NCI-H1417 treated with DMSO at 0.1 percent for 48 hours (cell line): ENCODE results near the gene ZHX3.

Source experiments
- DNase-seq: peaks from one replicate; lab custom pipeline; 2025; lab: John Stamatoyannopoulos, UW

Gene ZHX3

DNA sequence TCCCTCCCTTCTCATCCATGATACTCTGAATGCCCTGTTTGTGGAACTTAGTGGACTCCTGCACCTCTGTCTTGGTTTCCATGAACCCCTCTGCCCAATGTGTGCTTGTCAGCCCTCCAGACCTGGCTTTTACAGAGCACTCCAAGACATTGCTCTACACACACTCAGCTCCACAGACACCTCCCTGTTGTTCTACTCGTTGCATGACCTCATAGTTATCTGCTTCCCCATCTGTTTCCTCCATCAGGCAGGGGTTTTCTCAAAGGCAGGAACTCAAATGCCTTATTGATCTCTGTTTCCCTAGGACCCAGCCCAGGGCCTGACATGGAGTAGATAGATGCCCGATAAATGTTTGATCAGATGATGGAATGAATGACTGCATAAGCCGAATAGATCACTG lies 166.9 kb downstream of the ZHX3 start:
- DNase-seq: no peak

DNA sequence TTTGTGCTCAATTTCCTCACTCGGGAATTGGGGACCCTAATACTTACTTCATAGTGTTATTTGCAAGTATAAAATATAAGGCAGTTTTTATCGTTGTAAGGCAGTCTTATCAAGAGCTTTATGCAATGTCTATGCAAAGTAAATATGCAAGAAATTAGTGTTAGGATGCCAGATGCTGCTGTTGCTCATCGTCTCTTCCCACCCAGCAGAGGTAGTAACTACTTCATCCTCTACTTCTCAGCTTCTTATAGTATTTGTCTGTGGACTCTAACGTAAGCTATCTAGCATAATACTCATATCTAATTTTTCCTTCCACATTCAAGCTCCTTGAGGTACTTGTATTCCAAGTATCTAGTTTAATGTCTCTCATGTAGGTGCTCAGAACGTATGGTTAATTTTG lies 168.6 kb downstream of the ZHX3 start:
- no peak for DNase-seq

DNA sequence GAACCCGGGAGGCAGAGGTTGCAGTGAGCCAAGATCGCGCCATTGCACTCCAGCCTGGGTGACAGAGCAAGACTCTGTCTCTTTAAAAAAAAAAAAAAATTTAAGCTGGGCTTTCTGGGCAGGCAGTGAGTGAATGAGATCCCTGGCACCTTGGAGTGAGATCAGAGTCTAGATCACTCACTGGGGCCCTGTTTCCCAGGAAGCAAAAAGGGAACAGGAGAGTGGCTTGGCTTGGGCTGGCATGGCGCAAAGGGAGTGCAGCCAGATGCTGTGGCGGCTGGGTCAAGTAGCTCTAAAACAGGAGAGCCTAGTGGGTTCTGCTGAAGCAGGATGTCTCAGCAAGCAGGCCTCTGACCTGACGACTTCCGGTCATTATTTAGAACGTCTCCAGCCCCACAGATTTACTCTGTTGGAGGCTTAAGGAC lies 169.8 kb downstream of the ZHX3 start:
- DNase-seq: no peak

DNA sequence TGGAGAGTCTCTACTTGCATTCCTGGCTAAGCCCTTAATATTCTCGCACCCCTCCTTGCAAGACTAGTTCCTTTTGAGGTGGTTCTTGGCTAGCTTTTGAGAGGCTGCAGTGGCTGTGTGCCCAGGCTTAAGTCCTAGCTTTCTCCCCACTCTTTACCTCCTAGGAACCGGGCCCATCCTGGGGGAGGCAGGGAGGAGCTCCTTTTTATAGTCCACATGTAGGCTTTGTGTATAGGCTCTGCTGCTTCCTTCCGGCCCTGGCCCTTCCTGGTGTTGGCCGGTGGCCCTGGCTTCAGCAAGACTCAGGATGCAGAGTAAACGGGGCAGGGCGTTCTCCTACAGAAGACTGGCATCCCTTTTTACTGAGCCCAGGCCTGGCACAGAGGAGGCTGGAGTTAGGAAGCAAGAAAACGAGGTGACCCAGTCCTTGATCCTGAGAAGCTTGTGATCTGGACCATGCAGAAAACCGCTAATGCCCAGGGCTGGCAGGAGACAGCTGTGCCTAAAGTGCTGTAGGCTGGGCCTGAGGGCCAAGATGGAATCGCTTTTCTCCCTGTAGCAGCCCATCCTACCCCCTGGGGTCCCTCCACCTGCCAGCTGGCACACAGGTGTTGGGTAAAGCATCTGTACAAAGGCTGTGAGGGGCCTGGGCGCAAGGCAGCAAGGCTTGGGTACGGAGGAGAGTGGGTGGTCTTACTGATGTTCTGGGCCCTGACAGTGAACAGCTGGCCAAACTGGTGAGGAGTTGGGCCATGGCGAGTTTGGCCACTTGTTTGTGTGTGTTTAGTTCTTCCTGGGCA lies 171.5 kb downstream of the ZHX3 start:
- DNase-seq: no peak

DNA sequence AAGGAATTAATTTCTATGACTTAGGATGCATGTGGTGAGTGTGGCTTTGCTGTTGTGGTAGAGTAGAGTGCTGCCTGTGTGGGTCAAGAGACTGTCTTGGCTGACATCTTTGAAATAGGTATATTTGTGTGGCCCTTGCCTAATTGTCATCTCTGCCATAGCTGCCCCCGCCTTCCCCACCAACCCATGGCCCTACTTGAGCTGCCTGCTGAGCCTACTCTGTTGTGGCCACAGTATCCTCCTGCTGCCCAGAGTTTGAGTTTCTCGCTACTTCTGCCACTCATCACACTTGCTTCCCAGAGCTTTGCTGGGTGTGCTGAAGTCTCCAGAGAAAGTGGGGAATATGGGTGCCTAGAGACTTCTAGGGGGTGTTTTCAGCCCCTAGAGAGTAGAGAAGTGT lies 172.2 kb downstream of the ZHX3 start:
- DNase-seq: no peak

DNA sequence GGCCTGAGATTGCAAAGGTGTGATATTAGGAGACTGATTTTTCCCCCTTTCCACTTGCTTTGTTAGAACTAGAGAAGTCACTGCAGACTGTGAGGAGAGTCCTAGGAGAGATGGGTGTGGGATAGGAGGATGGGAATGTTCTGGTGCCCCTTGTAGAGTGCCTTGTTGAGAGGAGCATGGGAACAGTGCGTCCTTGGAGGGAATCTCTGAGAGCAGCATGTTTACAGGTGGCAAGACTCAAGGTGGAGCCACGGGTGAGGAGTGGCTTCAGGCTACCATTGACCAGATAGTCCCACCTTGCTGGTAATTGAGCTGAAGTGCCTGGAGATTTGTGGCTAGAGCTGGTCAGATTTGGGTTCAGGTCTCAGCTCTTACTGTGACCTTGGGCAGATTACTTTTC lies 174.2 kb downstream of the ZHX3 start:
- no peak for DNase-seq

DNA sequence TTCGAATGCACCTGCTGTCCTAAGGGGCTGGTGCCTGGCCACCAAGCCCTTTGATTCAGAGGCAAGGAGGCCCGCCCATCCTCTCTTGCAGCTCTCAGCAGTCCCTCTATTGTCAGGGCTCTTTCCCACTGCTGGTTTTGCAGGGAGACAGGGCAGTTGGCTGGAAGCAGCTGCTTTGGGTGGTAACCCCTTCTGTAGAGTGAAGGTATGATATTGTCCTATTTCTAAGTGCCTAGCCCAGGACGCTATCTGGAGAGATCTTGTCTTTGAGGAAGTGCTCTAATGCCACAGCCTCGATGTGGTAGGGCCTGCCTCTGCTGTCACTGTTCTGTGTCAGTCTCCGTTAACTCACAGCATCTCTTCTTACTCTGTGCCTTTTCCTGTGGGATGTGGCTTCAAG lies 174.6 kb downstream of the ZHX3 start:
- no peak for DNase-seq

DNA sequence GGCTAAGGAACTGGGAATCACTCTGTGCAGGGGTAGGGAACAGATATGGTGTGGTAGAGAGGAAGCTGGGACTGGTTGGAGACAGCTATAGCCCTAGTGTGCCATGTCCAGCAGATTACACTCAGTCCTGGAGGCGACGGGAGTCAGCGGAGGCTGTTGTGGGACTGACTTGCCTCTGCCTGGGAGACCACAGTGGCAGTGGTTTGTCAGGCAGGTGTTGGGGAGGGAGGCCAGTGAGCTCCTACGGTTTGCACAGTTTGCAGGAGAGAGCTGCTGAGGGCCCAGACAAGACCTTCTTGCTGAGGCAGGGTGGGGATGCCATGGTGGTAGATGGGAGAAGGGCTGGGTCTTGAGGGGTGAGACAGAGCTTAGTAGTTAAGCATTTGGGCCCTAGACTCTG lies 175.3 kb downstream of the ZHX3 start:
- no peak for DNase-seq

DNA sequence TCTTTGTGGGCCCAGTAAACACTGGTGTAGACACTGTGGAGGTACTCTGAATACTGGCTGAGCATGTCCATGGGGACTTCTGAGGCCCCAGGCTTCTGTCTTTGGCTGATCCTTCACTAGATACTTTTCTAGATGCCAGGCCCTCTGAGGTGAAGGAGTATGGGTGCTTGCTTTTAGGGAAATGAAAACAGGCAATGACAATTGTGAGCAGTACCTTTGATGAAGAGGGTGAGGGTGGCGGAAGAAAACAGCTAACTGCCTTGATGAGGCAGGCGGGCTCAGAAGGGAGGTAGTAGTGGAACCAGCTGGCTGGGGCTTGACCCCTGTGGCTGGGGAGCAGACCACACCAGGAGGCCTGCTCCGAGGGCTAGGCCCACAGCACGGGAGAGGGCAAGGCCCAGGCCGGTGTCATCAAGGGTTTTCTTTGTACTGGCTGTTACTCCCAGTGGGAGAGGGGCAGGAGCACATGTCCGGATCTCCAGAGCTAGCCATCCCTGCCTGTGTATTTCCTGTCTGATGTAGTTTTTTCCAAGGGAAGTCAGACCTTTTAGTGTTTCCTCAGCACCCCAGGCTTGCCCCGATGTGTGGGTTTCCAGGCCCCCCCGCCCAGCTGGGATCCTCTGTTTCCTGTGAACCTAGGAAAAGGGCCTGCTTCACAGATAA lies 176.2 kb downstream of the ZHX3 start:
- no peak for DNase-seq

DNA sequence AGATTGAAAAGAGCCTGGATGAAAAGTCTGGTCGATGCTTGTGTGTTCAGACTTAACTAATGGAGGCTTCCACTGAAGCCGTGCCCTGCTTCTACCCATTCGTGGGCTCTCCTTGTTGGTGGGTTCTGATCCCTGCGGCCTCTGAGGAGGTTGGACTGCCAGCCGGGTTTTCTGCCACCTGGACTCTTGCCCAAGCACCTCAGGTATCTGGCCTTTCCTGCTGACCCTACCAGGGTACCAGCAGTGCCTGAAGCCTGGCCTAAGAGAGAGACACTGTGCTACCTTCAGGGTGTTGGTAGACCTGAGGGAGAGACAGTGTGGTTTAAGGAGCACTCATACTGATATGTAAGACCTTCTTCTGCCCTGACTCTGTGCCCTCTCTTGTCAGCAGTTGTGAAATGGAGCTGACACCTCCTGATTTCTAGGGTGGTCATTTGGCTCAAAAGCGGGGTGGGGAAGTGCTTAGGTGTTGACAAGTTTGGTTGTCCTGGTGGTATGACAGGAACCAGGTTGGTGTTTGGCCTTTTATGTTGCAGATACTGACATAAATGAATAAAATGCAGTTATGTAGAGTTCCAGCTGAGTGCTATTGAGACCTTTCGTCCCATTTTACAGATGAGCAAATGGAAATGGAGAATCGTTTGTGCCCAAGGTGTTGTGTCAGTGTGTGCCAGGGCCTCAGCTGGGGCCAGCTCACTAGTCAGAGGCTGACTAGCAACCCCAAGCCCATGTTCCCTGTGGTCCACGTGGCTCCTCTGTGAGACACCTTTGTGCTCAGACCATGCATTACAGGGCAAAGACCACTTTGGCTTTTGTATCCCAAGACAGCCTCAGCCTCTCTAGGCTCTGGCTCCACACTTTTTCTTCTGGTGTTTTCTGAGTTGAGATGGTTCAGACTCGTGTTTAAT lies 177.1 kb downstream of the ZHX3 start:
- no peak for DNase-seq

DNA sequence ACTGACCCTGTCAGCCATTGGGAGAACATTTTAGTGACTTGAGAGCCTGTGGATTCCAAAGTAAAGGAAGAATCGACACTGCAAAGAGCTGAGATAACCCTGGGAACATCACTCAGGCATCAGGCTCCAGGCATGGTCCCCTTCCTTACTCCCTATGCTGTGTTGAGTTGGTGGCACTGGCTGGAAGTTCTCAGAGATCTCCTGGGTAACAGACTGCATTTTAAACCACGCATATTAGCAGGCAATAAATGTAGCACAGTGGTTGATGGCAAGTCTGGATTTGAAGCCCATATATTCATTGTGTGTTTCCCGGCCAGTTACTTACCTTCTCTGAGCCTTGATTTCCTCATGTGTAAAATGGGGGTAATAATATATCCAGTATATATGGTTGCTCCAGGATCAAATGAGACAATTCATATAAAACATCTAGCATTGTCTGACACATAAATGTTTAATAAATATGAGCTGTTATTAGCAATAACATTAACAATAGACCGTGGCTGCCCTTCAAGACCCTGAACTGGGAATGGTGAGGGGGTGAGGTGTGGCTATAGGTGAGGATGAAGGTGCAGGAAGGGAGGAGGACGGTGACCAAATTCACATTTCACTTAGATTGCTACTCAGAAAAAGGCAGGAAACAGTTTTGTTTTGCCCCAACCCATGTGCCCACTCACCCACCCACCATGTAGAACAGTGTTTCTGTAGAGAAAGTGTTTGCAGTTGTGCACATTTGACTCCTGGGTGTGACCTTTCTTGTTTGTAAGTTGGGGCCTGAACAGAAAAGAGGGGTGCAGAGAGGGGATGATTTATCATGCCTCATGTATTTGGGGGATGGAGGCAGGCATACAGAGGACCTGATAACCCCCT lies 178.1 kb downstream of the ZHX3 start:
- DNase-seq: no peak

DNA sequence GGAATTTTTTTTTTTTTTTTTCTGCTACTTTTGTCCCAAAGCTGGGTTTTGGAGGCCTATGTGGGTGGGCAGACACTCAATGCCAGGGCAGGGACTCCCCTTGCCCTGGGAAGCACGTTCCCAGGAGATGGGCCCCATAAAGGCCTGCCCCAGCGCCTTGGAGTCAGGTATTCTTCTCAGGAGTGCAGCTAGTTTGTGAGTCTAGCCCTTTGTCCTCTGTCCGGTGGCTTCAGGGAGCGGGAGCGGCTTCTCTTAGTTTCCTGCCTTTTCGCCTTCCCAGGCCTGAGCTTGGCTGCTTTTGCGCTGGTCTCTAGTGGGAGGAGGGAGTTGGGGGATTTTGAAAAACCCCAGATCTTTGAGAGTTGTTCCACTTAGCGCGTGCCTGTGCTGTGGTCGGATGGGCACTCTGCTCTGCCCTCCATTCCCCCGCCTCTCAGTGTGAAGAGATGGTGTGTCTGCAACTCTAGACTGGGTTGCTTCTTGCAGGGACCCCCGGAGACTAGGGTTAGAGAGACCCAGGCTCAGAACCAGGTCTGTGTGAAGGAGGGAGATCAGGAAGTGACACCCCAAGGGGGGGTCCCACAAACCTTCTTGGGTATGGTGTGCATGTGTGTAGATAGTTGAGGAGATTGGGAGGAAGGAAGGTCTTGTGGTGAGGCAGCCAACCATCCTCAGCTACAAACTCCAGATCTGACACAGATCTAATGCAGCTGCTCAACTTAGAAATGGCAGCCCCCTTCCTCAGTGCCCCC lies 178.9 kb downstream of the ZHX3 start:
- no peak for DNase-seq

DNA sequence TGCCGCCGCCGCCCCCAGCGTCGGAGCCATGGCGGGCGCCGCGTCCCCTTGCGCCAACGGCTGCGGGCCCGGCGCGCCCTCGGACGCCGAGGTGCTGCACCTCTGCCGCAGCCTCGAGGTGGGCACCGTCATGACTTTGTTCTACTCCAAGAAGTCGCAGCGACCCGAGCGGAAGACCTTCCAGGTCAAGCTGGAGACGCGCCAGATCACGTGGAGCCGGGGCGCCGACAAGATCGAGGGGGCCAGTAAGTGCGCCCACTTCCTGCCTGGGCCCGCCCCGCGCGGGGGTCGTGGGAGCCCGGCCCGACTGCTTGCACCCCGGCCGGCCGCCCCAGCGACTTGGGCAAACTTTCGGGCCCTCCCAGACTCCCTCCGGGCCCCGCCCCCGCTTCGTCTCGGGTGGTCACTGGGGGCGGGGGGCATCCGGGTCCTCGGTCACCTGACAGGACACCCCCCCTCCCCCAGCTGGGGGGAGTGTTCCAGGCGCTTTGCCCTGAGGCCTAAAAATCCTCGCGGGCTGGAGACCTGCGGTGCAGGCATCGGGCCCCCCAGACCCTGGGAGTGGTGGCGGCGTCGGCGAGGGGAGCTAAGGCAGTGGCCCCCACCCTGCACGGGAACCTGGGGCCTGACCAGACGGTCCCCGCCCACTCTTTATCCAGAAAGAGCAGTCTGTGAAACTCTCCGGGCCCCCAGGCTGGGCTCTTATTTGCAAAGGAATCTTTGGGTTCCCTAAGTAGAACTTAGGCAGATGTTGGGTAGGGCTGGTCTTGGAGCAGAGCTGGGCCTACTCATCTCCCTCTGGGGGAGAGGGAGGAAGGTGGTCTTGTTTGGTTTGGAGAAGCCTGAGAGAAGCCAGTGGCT lies 179.7 kb downstream of the ZHX3 start:
- DNase-seq: no peak

DNA sequence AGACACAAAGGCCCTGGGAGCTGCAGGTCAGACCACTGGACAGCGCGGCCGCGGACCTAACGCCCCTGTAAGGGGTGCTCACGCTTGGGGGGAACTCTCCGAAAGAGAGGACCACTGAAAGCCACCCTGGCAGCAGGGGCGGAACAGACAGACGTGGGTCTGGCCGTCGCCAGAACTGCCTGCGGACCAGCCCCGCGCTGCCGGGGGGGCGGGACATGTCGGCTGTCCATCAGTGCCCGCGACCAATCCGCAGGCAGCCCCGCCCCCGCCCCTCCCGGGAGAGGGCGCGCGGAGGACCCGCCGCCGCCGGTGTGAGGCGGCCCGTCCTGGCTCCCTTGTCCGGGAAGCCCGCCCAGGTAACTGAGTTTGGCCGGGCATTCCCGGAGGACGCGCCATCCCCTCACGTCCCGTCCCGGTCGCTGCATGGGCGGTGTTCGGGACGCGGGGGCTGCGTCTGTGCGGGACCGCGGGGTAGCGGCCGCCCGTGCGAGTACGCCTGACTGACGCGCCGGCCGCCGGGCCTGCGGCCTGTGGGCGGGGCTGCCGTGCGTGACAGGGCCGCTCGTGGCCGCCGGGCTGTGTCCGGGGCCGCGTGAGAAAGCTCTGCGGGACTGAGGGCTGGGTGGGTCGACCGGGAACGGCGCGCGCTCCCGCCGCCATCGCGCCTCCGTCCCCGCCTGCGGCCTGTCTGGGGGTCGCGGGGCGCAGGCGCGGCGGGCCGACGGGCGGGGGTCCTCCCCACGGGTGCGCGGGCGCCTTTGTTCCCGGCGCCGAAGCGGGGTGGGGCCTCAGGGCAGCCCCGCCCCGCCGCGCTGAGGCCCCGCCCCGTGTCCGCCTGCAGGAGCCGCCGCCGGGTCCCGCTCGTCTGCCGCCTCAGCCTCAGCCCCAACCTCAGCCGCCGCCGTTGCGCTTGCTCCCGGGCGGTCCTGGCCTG lies 180.6 kb downstream of the ZHX3 start, which contains the start of gene PLCG1:
Gene PLCG1 (plus strand): TSS at position 864 of the 934 bp plus-strand sequence. CDS start 99 bp downstream, outside the sequence.
- DNase-seq: peak; percentile 37

DNA sequence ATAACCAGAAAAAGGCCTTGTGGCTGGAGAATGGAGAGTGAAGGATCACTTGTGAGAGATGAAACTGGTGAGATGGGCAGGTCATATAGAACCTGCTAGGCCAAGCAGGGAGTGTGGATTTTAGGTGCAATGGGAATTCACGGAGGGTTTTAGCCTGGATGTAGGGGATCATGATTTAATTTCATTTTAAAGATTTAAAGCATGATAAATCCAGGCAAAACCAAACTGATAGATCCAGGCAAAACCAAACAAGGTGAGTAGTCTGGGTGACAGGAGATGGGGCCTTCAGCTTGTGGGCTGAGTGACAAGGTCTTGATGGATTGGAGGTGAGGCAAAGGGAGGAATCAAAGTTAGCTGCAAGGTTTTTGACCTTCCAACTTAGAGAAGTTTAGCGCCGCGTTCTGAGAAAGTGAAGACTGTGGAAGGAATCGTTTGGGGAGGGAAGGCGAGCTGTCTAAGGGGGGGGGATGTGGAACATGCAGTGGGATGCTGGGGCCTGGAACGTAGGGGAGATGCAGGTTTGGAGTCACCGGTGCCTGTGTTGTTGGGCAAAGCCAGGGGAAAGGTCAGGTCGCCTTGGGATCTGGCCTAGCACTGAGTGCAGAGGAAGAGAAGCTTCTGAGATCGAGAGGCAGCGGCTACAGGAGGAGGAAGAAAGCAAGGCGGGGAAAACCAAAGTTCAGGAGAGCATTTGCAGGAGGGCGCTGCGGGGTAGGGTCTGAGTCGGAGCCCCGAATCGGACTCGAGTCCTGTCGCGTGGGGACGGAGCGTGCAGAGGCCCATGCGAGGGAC lies 181.4 kb downstream of the ZHX3 start:
- no peak for DNase-seq

DNA sequence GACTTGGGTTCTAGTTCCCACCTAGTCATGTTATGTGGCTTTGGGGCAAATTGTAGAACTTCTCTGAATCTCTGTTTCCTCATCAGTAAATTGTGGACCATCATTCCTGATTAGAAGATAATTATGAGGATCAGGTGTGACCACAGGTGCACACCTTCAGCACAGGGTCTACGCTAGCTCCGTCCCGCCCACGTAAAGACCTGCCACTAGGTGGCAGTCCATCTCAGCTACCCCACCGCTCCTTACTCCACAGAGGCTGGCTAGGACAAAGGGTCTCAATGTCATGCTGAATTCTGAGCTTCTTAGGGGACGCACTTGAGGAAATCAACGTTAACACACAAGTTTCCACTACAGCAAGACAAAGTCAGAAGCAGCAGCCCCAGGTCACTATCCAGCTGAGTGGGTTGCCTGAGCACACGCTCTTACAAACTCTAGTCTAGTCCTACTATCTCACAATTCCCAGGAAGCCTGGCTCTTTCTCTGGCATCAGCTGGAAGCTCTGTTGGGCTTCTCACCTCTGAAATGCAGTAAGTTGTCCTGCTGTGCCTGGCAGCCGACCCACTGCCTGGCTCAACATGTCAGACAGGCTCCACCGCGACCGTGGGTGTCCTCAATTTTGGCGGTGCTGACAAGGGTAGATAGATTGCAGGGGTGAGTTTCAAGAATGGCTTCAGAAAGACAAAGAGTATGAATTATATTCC lies 182.2 kb downstream of the ZHX3 start:
- no peak for DNase-seq
